ENCODE data around the gene AKT3.

AKT3 gene

DNA sequence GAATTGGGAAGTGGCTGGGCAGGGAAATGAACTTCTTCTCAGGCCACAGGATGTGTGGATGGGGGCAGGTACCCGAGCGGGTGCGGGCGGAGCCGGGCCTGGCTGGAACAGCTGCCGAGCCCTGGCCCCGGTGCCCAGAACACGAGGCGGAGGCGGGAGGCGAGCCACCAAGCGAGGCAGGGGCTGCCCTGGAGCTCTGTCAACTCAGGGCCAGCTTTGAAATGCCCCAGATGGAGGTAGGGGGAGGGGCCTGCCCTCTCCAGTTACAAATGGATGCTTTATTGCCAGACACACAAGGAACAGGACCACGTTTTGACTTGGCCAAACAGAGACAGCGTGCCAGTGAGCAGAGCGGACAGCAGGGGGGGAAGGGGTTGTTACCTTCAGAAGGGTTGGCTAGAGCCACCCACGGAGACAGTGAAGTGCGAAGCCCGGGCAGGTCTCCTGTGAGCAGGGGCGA is 353.8 kb downstream of the AKT3 start:
- no peak for DNase-seq (ENCODE audit: low read depth in 2 of 2)
- H3K4me3 ChIP-seq (replicated peaks in 1 of 2; ENCODE audit: low read depth in 2 of 2, low read length in 2 of 2): no peak overlapping the region
- no peak for TF ChIP-seq CTCF (IDR thresholded peaks at IDR 0.05; ENCODE audit: low read depth, low read length)

DNA sequence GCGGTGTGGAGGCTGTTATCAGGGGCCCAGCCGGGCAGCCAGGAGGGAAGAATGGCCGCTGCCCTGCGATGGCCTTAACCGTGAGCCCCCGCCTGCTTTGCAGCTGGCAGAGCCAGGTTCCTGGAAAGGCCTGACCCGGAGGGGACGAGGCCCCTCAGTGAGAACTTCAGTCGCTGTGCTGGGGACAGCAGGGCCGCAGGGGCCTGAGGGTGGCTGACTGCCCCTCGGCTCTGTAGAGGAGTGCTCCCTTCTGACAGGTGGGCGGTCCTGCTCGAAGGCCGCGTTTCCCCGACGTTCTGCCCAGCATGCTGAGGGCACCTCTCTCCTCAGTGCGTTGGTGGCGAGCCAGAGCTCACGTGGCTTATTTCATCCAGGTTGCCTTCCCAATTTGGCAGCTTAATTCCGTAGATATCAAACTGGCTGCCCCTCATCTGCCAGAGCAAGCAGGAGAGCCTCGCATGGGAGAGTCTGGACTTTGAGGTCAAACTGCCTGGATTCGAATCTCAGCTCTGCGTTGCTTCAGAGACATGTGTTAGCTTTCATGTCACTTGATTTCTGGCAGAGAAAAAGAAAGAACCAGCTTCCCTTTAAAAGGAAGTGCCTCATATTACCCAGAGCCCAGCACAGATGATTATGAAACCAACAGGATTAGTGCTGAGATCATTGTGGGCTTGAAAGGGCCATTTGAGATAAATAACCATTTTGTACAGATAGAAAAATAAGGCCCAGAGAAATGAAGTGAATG is 354.4 kb downstream of the AKT3 start:
- H3K4me3 ChIP-seq (replicated peaks in 1 of 2; ENCODE audit: low read depth in 2 of 2, low read length in 2 of 2): no peak overlapping the region
- DNase-seq (ENCODE audit: low read depth in 2 of 2): peak; percentile 71 to 84

GRCh38 chr1:243494741-243495431 is 355.2 kb downstream of the AKT3 start:
- H3K4me3 ChIP-seq (replicated peaks in 1 of 2; ENCODE audit: low read depth in 2 of 2, low read length in 2 of 2): no peak overlapping the region
- TF ChIP-seq CTCF (IDR thresholded peaks at IDR 0.05; ENCODE audit: low read depth, low read length): no peak
- peak in 1 of 2 donors; percentile 32 for DNase-seq (ENCODE audit: low read depth in 2 of 2)

More for the DNA sequence above, 354.4 kb downstream of the AKT3 start:
- no peak for TF ChIP-seq CTCF (IDR thresholded peaks at IDR 0.05; ENCODE audit: low read depth, low read length)

DNA sequence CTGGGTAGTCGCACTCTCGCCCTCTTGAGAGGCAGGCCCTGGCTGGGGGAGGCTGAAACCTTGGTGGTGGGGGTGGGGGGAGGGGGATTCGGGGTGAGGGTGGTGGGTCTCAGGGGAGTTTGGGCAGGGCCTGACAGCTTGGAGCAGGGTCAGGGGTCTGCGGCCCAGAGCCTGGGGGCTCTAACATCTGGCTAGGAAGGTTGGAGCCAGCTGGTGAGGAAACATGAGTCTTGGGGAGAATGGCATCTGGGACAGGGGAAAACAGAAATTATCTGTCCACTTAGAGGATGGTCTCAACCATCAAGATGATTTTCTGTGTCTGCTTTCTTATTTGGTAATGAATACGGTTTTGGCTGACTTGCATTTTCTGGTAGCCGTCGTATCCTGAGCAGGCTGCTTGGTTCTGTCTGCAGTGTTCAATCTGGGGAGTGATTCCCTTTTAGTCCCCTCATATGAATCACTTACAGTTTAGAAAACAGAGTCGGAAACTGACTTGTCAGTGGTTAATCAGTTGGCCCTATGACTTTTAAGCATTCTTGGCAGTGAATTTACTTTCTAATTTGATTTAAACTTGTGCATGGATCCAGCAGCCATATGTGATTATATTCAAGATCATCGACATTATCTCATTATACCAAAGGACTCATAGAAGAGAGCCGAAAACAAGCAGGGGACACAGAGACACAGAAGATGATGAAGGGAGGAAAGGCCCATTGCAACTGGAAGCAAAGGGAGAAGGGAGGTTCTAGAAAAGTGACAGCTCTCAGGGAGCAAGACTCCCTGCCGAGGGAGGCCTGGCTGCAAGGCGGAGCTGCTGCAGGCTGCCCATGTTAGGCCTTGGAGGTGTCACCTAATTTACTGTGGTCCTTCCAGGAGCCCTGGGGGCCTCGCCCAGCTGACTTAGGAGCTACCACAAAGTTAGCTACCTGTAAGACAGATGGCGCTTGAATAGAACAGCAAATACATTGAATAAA is 356.6 kb downstream of the AKT3 start:
- H3K4me3 ChIP-seq (replicated peaks in 1 of 2; ENCODE audit: low read depth in 2 of 2, low read length in 2 of 2): no peak overlapping the region
- DNase-seq (ENCODE audit: low read depth in 2 of 2): peak; percentile 41 to 43
- TF ChIP-seq CTCF (IDR thresholded peaks at IDR 0.05; ENCODE audit: low read depth, low read length): no peak

GRCh38 chr1:243490748-243491686 is 359.0 kb downstream of the AKT3 start:
- no peak overlapping the region for H3K4me3 ChIP-seq (replicated peaks in 1 of 2; ENCODE audit: low read depth in 2 of 2, low read length in 2 of 2)
- no peak for TF ChIP-seq CTCF (IDR thresholded peaks at IDR 0.05; ENCODE audit: low read depth, low read length)
- DNase-seq (ENCODE audit: low read depth in 2 of 2): peak in 1 of 2 donors; percentile 55
